Measurements from ENCODE around the gene POLD3.

Gene POLD3

GRCh38 chr11:74612877-74613276, 20.5 kb downstream of the POLD3 start:
- Histone ChIP-seq H3K27me3 (ENCODE audit: control insufficient read depth, insufficient read depth, low read length, poor library complexity, severe bottlenecking) (no peaks in the 10 kb centered on the region), H3K9me3 (ENCODE audit: control insufficient read depth, low read length) (no peaks in the 10 kb centered on the region), H3K4me3 (ENCODE audit: insufficient read depth, low read depth, low read length) (no peak overlapping the region), H3K27ac (ENCODE audit: insufficient read depth, low read depth, low read length, poor library complexity, severe bottlenecking) (no peak overlapping the region), H3K4me1 (ENCODE audit: control insufficient read depth, insufficient read depth, low read length) (no peaks in the 10 kb centered on the region), H3K36me3 (ENCODE audit: control insufficient read depth, insufficient read depth, low read length) (peaks cover 20% of the 10 kb centered on the region)
- WGBS, 2 experiments, result 97 to 98% methylated on average over 3 of the region's 3 CpGs

DNA sequence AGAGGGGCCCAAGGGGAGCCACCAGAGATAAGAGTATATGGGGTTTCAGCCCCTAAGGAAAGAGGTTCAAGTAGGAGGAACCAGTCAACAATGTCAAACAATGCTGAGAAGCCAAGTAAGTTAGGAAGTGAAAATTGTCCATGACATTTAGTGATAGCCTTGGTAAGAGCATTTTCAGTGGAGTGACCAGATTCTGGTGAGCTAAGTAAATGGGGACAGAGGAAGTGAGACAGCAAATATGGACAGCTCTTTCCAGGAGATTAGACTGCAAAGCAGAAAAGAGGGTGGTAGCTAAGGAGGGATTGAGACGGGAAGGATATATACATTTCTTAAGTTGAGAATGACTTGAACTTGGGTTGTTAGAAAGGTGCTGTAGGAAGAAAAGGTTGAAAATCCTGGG, 22.9 kb downstream of the POLD3 start:
- no peak overlapping the region for H3K27ac ChIP-seq (ENCODE audit: insufficient read depth, low read depth, low read length, poor library complexity, severe bottlenecking)
- H3K36me3 ChIP-seq (ENCODE audit: control insufficient read depth, insufficient read depth, low read length), result peaks cover 34% of the 10 kb centered on the region
- H3K9me3 ChIP-seq (ENCODE audit: control insufficient read depth, low read length), result no peaks in the 10 kb centered on the region
- H3K4me3 ChIP-seq (ENCODE audit: insufficient read depth, low read depth, low read length), result no peak overlapping the region
- WGBS, 2 experiments, result 93 to 96% methylated on average over 1 of the region's 1 CpG
- H3K4me1 ChIP-seq (ENCODE audit: control insufficient read depth, insufficient read depth, low read length), result no peaks in the 10 kb centered on the region
- H3K27me3 ChIP-seq (ENCODE audit: control insufficient read depth, insufficient read depth, low read length, poor library complexity, severe bottlenecking), result no peaks in the 10 kb centered on the region

DNA sequence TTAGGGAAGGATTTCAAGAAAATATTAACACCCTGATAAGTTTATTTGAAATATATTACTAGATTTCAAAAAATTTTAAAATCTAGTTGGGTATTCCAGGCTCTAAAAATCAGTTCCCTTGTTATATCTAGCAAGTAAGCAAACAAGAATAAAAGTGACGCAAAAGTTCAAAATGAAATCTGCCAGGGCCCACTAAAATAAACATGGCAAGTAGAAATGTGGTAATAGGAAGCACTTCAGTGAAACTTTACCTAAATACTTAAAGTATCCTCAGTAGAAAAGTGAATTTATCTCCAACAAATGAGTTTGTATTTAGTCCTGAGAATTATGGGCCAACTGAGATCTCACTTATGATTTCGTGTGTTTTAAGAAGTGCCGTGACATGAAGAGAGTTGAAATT, 23.6 kb downstream of the POLD3 start:
- H3K27ac ChIP-seq (ENCODE audit: insufficient read depth, low read depth, low read length, poor library complexity, severe bottlenecking), result no peak overlapping the region
- peaks cover 41% of the 10 kb centered on the region for H3K36me3 ChIP-seq (ENCODE audit: control insufficient read depth, insufficient read depth, low read length)

DNA sequence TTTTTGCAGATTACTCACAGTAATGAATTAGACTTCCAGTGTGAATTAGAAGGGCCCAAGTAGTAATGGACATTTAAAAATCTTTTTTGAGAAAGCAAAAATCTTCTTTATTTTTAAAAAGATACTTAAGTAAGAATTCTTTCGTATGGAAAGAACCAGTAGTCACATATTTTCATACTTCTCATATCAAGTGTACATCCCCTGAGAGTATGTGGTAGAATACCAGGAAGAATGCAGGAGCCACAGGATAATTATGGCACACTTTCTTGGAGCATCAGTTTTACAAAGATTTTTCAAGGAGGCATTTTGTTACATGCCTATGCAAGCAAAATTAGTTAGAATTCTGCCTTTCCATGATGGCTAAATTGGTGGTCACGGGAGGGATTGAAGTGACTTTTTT, 28.1 kb downstream of the POLD3 start:
- H3K27me3 ChIP-seq (ENCODE audit: control insufficient read depth, insufficient read depth, low read length, poor library complexity, severe bottlenecking), result no peaks in the 10 kb centered on the region
- peaks cover 29% of the 10 kb centered on the region for H3K36me3 ChIP-seq (ENCODE audit: control insufficient read depth, insufficient read depth, low read length)
- H3K27ac ChIP-seq (ENCODE audit: insufficient read depth, low read depth, low read length, poor library complexity, severe bottlenecking), result no peak overlapping the region
- H3K4me1 ChIP-seq (ENCODE audit: control insufficient read depth, insufficient read depth, low read length), result no peaks in the 10 kb centered on the region
- H3K9me3 ChIP-seq (ENCODE audit: control insufficient read depth, low read length), result no peaks in the 10 kb centered on the region
- 91 to 100% methylated on average over 1 of the region's 2 CpGs for WGBS, 2 experiments
- H3K4me3 ChIP-seq (ENCODE audit: insufficient read depth, low read depth, low read length), result no peak overlapping the region

More for the DNA sequence above, 23.6 kb downstream of the POLD3 start:
- 93 to 100% methylated on average over 2 to 3 of the region's 3 CpGs for WGBS, 2 experiments
- Histone ChIP-seq H3K4me3 (ENCODE audit: insufficient read depth, low read depth, low read length) (no peak overlapping the region), H3K27me3 (ENCODE audit: control insufficient read depth, insufficient read depth, low read length, poor library complexity, severe bottlenecking) (no peaks in the 10 kb centered on the region), H3K9me3 (ENCODE audit: control insufficient read depth, low read length) (no peaks in the 10 kb centered on the region), H3K4me1 (ENCODE audit: control insufficient read depth, insufficient read depth, low read length) (no peaks in the 10 kb centered on the region)

DNA sequence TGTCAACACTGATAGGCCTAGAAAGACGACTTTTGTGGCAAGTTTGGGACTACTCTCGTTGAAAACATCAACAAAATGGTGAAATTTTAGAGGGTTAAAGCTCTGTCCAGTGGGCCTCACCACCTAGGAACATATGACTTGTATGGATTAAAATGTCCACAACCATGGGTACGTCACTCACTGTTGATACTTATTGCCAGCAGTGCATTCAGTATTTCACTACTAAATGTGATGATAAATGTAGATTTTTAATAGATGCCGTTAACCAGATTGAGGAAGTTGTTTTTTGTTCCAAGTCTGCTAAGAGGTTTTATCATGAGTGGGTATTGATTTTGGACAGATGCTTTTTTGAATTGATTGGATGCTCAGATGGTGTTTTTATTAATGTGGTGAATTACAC, 33.7 kb downstream of the POLD3 start:
- no peak overlapping the region for H3K27ac ChIP-seq (ENCODE audit: insufficient read depth, low read depth, low read length, poor library complexity, severe bottlenecking)
- H3K9me3 ChIP-seq (ENCODE audit: control insufficient read depth, low read length), result no peaks in the 10 kb centered on the region
- no peak overlapping the region for H3K4me3 ChIP-seq (ENCODE audit: insufficient read depth, low read depth, low read length)
- H3K36me3 ChIP-seq (ENCODE audit: control insufficient read depth, insufficient read depth, low read length), result peaks cover 7% of the 10 kb centered on the region
- no peaks in the 10 kb centered on the region for H3K4me1 ChIP-seq (ENCODE audit: control insufficient read depth, insufficient read depth, low read length)
- no peaks in the 10 kb centered on the region for H3K27me3 ChIP-seq (ENCODE audit: control insufficient read depth, insufficient read depth, low read length, poor library complexity, severe bottlenecking)
- WGBS, 2 experiments, result 91 to 94% methylated on average over 4 of the region's 4 CpGs

GRCh38 chr11:74626604-74627003, 34.2 kb downstream of the POLD3 start:
- H3K36me3 ChIP-seq (ENCODE audit: control insufficient read depth, insufficient read depth, low read length), result peaks cover 7% of the 10 kb centered on the region
- no peak overlapping the region for H3K4me3 ChIP-seq (ENCODE audit: insufficient read depth, low read depth, low read length)
- no peaks in the 10 kb centered on the region for H3K9me3 ChIP-seq (ENCODE audit: control insufficient read depth, low read length)
- 99% methylated on average over 4 of the region's 5 CpGs for whole genome bisulfite sequencing, 2 experiments
- no peaks in the 10 kb centered on the region for H3K27me3 ChIP-seq (ENCODE audit: control insufficient read depth, insufficient read depth, low read length, poor library complexity, severe bottlenecking)
- no peak overlapping the region for H3K27ac ChIP-seq (ENCODE audit: insufficient read depth, low read depth, low read length, poor library complexity, severe bottlenecking)
- H3K4me1 ChIP-seq (ENCODE audit: control insufficient read depth, insufficient read depth, low read length), result no peaks in the 10 kb centered on the region

DNA sequence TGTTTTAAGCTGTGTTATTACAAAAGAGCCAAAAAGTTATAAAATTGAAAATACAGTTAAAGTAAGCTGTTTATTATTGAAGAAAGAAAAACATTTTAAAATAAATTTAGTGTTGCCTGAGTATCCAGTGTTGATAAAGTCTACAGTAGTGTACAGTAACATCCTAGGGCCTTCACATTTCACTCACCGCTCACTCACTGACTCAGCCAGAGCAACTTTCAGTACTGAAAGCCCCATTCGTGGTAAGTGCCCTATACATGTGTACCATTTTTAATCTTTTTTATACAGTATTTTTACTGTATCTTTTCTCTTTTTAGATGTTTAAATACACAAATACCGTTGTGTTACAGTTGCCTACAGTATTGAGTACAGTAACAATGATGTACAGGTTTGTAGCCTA, 35.0 kb downstream of the POLD3 start:
- no peak overlapping the region for H3K27ac ChIP-seq (ENCODE audit: insufficient read depth, low read depth, low read length, poor library complexity, severe bottlenecking)

DNA sequence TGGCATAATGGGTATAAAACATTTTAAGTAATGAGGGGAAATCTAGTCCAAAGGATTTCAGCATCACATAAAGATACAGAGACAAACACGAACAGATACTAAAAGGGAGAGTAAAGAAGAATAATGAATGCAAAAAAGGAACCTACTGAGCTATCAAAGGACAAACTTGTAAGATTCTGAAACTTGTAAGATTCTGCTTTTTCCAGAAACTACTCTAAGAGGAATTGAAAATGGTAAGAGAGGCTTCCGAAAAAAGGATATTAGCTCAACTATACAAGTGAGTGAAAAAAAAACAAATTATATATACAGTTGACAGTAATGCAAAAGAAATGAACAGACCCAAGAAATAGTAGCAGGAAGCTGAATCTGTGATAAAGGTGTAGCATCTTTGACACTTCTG, 37.7 kb downstream of the POLD3 start:
- H3K4me3 ChIP-seq (ENCODE audit: insufficient read depth, low read depth, low read length), result no peak overlapping the region
- H3K36me3 ChIP-seq (ENCODE audit: control insufficient read depth, insufficient read depth, low read length), result peaks cover 8% of the 10 kb centered on the region
- H3K4me1 ChIP-seq (ENCODE audit: control insufficient read depth, insufficient read depth, low read length), result no peaks in the 10 kb centered on the region
- H3K27ac ChIP-seq (ENCODE audit: insufficient read depth, low read depth, low read length, poor library complexity, severe bottlenecking), result no peak overlapping the region
- no peaks in the 10 kb centered on the region for H3K9me3 ChIP-seq (ENCODE audit: control insufficient read depth, low read length)
- no peaks in the 10 kb centered on the region for H3K27me3 ChIP-seq (ENCODE audit: control insufficient read depth, insufficient read depth, low read length, poor library complexity, severe bottlenecking)
- 100% methylated on average over 1 of the region's 2 CpGs for WGBS, 2 experiments

More for the DNA sequence above, 35.0 kb downstream of the POLD3 start:
- Histone ChIP-seq H3K4me1 (ENCODE audit: control insufficient read depth, insufficient read depth, low read length) (no peaks in the 10 kb centered on the region), H3K4me3 (ENCODE audit: insufficient read depth, low read depth, low read length) (no peak overlapping the region), H3K27me3 (ENCODE audit: control insufficient read depth, insufficient read depth, low read length, poor library complexity, severe bottlenecking) (no peaks in the 10 kb centered on the region), H3K9me3 (ENCODE audit: control insufficient read depth, low read length) (no peaks in the 10 kb centered on the region), H3K36me3 (ENCODE audit: control insufficient read depth, insufficient read depth, low read length) (peaks cover 6% of the 10 kb centered on the region)
- WGBS, 2 experiments, result 92 to 100% methylated on average over 3 of the region's 3 CpGs

GRCh38 chr11:74633406-74634393, 41.3 kb downstream of the POLD3 start:
- no peaks in the 10 kb centered on the region for H3K27me3 ChIP-seq (ENCODE audit: control insufficient read depth, insufficient read depth, low read length, poor library complexity, severe bottlenecking)
- H3K9me3 ChIP-seq (ENCODE audit: control insufficient read depth, low read length), result no peaks in the 10 kb centered on the region
- H3K4me1 ChIP-seq (ENCODE audit: control insufficient read depth, insufficient read depth, low read length), result peaks cover 11% of the 10 kb centered on the region
- H3K27ac ChIP-seq (ENCODE audit: insufficient read depth, low read depth, low read length, poor library complexity, severe bottlenecking), result no peak overlapping the region
- WGBS, 2 experiments, result 96 to 97% methylated on average over 3 to 4 of the region's 5 CpGs
- peaks cover 14% of the 10 kb centered on the region for H3K36me3 ChIP-seq (ENCODE audit: control insufficient read depth, insufficient read depth, low read length)
- no peak overlapping the region for H3K4me3 ChIP-seq (ENCODE audit: insufficient read depth, low read depth, low read length)

DNA sequence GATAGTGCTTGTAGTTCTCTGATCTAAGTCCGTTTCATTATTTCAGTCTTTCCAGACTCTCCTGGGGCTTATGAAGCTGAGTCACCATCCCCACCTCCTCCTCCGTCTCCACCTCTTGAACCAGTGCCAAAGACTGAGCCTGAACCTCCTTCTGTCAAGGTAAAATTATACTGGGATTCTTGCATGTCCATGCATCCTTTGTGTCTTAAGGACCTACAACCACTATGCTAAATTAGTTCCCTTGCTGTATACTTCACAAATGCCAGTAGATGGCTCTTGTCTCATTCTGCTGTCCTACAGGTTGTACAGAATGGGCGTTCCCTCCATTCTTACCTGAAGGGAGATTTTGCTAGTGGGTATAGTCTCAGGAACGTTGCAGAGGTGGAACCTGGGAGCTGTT, 42.2 kb downstream of the POLD3 start:
- Histone ChIP-seq H3K27me3 (ENCODE audit: control insufficient read depth, insufficient read depth, low read length, poor library complexity, severe bottlenecking) (no peaks in the 10 kb centered on the region), H3K27ac (ENCODE audit: insufficient read depth, low read depth, low read length, poor library complexity, severe bottlenecking) (no peak overlapping the region), H3K9me3 (ENCODE audit: control insufficient read depth, low read length) (no peaks in the 10 kb centered on the region), H3K4me1 (ENCODE audit: control insufficient read depth, insufficient read depth, low read length) (peaks cover 11% of the 10 kb centered on the region), H3K4me3 (ENCODE audit: insufficient read depth, low read depth, low read length) (no peak overlapping the region), H3K36me3 (ENCODE audit: control insufficient read depth, insufficient read depth, low read length) (peaks cover 14% of the 10 kb centered on the region)
- 91 to 92% methylated on average over 4 of the region's 4 CpGs for WGBS, 2 experiments

Measured in ectodermal cell (in vitro differentiated cells).